Activated naive CD4-positive, alpha-beta T cell treated with anti-CD3 and anti-CD28 coated beads for 36 hours (primary cell): ENCODE measurements around the gene IKBKG. TPM values are rescaled to one million over a fixed set of nuclear protein-coding genes. Genes with fewer than 3 reads are reported as not detected.
"Not testable (repeated sequence)": the region's sequence is repeated elsewhere in the genome, so short reads cannot be mapped to it uniquely, and the experiment has no call there.

Experiments used
- CTCF ChIA-PET: fragments of 350-600 bp; sonication (Branson Sonifier 250); formaldehyde crosslinking; loops from one replicate; lab custom pipeline; 2021; ENCODE audit warnings: antibody characterized with exemption; lab: Charles Lee
- DNase-seq: peaks from one replicate; pipeline ENCODE4 v3.0.0-alpha.2; 2020
- H3K27ac Mint-ChIP-seq: one replicate; pipeline ENCODE4 v1.8.0; 2021; ENCODE audit warnings: mild to moderate bottlenecking, mixed read lengths
- H3K27me3 Mint-ChIP-seq: one replicate; pipeline ENCODE4 v1.8.0; 2021; ENCODE audit warnings: low read depth, mixed read lengths
- H3K36me3 Mint-ChIP-seq: one replicate; pipeline ENCODE4 v1.8.0; 2021; ENCODE audit warnings: low read depth, mixed read lengths
- H3K4me1 Mint-ChIP-seq: one replicate; pipeline ENCODE4 v1.8.0; 2021; ENCODE audit warnings: low read depth, mixed read lengths
- H3K4me3 Mint-ChIP-seq: one replicate; pipeline ENCODE4 v1.8.0; 2021; ENCODE audit warnings: mild to moderate bottlenecking, moderate library complexity, mixed read lengths
- H3K9me3 Mint-ChIP-seq: one replicate; pipeline ENCODE4 v1.8.0; 2021; ENCODE audit warnings: mixed read lengths
- intact Hi-C: fragments of 100-400 bp; cut with micrococcal nuclease; formaldehyde crosslinking; loops from one replicate; pipeline ENCODE4 v1.15.1; 2023
- total RNA-seq, 2 experiments: library from RNA; stranded (reverse); gene quantifications; one replicate each; pipeline ENCODE4 v1.2.3, GENCODE V29; 2021

IKBKG gene
- total RNA-seq, 2 experiments from 2014 or later, result 42.2 to 42.6 TPM

DNA sequence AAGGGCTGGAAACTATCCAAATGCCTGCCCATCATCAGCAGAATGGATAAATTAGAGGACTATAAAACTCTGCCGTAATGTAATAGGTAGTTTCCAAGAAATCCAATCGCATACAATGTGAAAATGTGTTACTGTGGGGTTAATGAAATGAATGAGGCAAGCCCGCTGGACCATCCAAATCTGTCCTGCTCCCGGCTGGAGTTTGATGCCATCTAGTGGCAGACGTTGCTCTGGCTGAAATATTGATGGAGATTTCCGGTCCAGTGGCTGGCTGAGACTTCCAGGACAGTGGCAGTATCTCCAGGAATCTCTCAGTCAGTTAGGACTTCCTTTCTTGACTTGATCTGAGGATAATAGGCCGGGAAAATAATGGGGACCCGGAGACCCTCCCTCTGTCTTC lies 35.6 kb downstream of the IKBKG start:
- CTCF ChIA-PET, H3K27me3 Mint-ChIP-seq, H3K4me1 Mint-ChIP-seq, H3K36me3 Mint-ChIP-seq, DNase-seq, H3K9me3 Mint-ChIP-seq, H3K4me3 Mint-ChIP-seq, H3K27ac Mint-ChIP-seq, intact Hi-C loops: not testable (repeated sequence)

DNA sequence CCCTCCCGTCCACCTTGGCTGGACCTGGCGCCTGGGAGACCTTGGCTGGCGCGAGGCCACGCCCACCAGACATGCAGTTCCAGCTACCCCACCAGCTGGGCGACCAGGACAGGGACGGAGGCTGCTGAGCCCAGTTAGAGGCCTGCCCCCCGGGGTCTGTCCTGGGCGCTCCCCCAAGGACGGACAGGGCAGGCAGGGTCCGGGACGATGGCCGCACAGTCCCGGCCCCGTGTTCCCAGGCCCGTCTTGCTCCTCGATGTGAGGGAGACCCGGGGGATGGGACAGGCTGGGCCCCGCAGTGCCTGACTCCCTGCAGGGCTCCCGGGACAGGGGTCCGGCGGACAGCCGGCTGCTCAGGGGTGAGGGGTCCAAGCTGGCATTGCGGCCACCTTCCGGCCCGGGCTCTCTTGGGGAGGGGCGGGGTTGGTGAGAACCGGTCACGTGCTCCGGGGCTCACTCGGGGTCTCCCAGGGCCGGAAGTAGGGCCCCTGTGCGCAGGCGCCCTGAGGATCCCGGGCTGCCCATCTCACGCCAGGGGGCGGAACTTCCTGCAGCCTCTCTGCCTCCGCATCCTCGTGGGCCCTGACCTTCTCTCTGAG lies 37.3 kb downstream of the IKBKG start, which contains the start of gene CTAG1A:
CTAG1A (plus strand) TSS at position 549 of the 599 bp plus-strand sequence. CDS start 74 bp downstream, outside the sequence.
- intact Hi-C loops, H3K27me3 Mint-ChIP-seq, CTCF ChIA-PET: not testable (repeated sequence)

GRCh38 chrX:154590415-154590814 lies 43.0 kb downstream of the IKBKG start:
- DNase-seq, H3K9me3 Mint-ChIP-seq, intact Hi-C loops, H3K36me3 Mint-ChIP-seq, H3K4me1 Mint-ChIP-seq, CTCF ChIA-PET, H3K27me3 Mint-ChIP-seq, H3K4me3 Mint-ChIP-seq, H3K27ac Mint-ChIP-seq: not testable (repeated sequence)

More for the DNA sequence above, 37.3 kb downstream of the IKBKG start, which contains the start of gene CTAG1A:
- not testable (repeated sequence) for H3K36me3 Mint-ChIP-seq, H3K4me1 Mint-ChIP-seq, H3K9me3 Mint-ChIP-seq, H3K4me3 Mint-ChIP-seq, DNase-seq, H3K27ac Mint-ChIP-seq

DNA sequence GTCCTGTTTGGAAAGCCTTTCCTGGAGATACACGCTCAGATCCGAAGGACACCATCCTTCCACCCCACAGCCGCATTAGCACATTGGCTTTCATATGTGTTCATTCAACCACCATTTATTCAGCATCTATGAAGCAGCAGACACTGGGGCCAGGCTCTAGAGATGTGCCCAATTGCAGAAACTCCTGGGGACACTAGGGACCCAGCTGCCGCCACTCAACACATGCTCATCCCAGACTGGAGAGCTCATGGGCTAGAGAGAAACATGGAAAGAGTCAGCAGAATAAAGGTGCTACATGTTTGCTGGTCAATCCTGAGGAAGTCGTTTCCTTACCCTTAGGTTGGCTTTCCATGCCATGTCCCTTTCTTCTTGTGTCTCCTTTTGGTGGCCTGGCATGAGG lies 45.1 kb downstream of the IKBKG start:
- no peaks in the 10 kb centered on the region for H3K9me3 Mint-ChIP-seq
- no peaks in the 10 kb centered on the region for H3K27me3 Mint-ChIP-seq
- no peak for DNase-seq
- H3K4me1 Mint-ChIP-seq, result no peaks in the 10 kb centered on the region
- H3K4me3 Mint-ChIP-seq, result no peak overlapping the region
- intact Hi-C loops, result no loop called here
- CTCF ChIA-PET, result no interaction called here
- no peak overlapping the region for H3K27ac Mint-ChIP-seq
- H3K36me3 Mint-ChIP-seq, result no peaks in the 10 kb centered on the region

DNA sequence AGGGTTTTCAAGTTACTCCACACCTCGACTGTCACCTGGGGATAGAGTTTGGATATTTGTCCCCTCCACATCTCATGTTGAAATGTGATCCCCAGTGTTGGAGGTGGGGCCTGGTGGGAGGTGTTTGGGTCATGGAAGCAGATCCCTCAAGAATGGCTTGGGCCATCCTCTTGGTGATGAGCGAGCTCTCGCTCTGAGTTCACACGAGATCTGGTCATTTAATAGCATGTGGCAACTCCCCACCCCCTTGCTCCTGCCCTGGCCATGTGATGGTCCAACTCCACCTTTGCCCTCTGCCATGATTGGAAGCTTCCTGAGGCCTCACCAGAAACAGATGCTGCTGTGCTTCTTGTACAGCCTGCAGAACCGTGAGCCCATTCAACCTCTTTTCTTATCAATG lies 45.8 kb downstream of the IKBKG start:
- intact Hi-C loops, result no loop called here
- H3K27me3 Mint-ChIP-seq, result no peaks in the 10 kb centered on the region
- H3K9me3 Mint-ChIP-seq, result no peaks in the 10 kb centered on the region
- no peak overlapping the region for H3K27ac Mint-ChIP-seq
- no peak for DNase-seq
- no peaks in the 10 kb centered on the region for H3K4me1 Mint-ChIP-seq
- H3K4me3 Mint-ChIP-seq, result no peak overlapping the region
- CTCF ChIA-PET, result no interaction called here
- no peaks in the 10 kb centered on the region for H3K36me3 Mint-ChIP-seq

- intact Hi-C loops, result no loop called here
- H3K36me3 Mint-ChIP-seq, result no peaks in the 10 kb centered on the region
- H3K27ac Mint-ChIP-seq, result no peak overlapping the region
- DNase-seq, result no peak
- H3K4me3 Mint-ChIP-seq, result no peak overlapping the region
- H3K4me1 Mint-ChIP-seq, result no peaks in the 10 kb centered on the region
- no peaks in the 10 kb centered on the region for H3K27me3 Mint-ChIP-seq
- CTCF ChIA-PET, result no interaction called here
- no peaks in the 10 kb centered on the region for H3K9me3 Mint-ChIP-seq
Observed at GRCh38 chrX:154594491-154594890, 47.1 kb downstream of the IKBKG start.

GRCh38 chrX:154595559-154596249 lies 48.3 kb downstream of the IKBKG start:
- Mint-ChIP-seq H3K27ac (no peak overlapping the region), H3K4me3 (no peak overlapping the region), H3K27me3 (no peaks in the 10 kb centered on the region), H3K4me1 (peaks cover 2% of the 10 kb centered on the region), H3K9me3 (no peaks in the 10 kb centered on the region), H3K36me3 (no peaks in the 10 kb centered on the region)
- DNase-seq, result no peak
- CTCF ChIA-PET, result no interaction called here
- intact Hi-C loops, result no loop called here

- no peak overlapping the region for H3K4me3 Mint-ChIP-seq
- H3K9me3 Mint-ChIP-seq, result no peaks in the 10 kb centered on the region
- DNase-seq, result no peak
- intact Hi-C loops, result no loop called here
- H3K4me1 Mint-ChIP-seq, result peaks cover 2% of the 10 kb centered on the region
- H3K27me3 Mint-ChIP-seq, result no peaks in the 10 kb centered on the region
- no peak overlapping the region for H3K27ac Mint-ChIP-seq
- H3K36me3 Mint-ChIP-seq, result no peaks in the 10 kb centered on the region
- CTCF ChIA-PET, result no interaction called here
Observed at GRCh38 chrX:154596290-154596929, 49.0 kb downstream of the IKBKG start.

GRCh38 chrX:154597221-154597620 lies 49.8 kb downstream of the IKBKG start:
- H3K4me3 Mint-ChIP-seq, result no peak overlapping the region
- DNase-seq, result no peak
- H3K4me1 Mint-ChIP-seq, result peaks cover 2% of the 10 kb centered on the region
- intact Hi-C loops, result no loop called here
- no peaks in the 10 kb centered on the region for H3K27me3 Mint-ChIP-seq
- no peaks in the 10 kb centered on the region for H3K9me3 Mint-ChIP-seq
- no peak overlapping the region for H3K27ac Mint-ChIP-seq
- H3K36me3 Mint-ChIP-seq, result no peaks in the 10 kb centered on the region
- CTCF ChIA-PET, result no interaction called here

- Mint-ChIP-seq H3K9me3 (no peaks in the 10 kb centered on the region), H3K27ac (no peak overlapping the region), H3K36me3 (no peaks in the 10 kb centered on the region), H3K27me3 (no peaks in the 10 kb centered on the region), H3K4me3 (no peak overlapping the region), H3K4me1 (peaks cover 2% of the 10 kb centered on the region)
- DNase-seq, result no peak
- CTCF ChIA-PET, result no interaction called here
- intact Hi-C loops, result no loop called here
Observed at GRCh38 chrX:154598656-154599055, 51.2 kb downstream of the IKBKG start.

- Mint-ChIP-seq H3K27me3 (no peaks in the 10 kb centered on the region), H3K4me1 (peaks cover 2% of the 10 kb centered on the region), H3K27ac (no peak overlapping the region), H3K4me3 (no peak overlapping the region), H3K9me3 (no peaks in the 10 kb centered on the region), H3K36me3 (no peaks in the 10 kb centered on the region)
- intact Hi-C loops, result no loop called here
- CTCF ChIA-PET, result no interaction called here
- no peak for DNase-seq
Observed at GRCh38 chrX:154599531-154599930, 52.1 kb downstream of the IKBKG start.

GRCh38 chrX:154600759-154601374 lies 53.4 kb downstream of the IKBKG start:
- Mint-ChIP-seq H3K36me3 (no peaks in the 10 kb centered on the region), H3K4me1 (peaks cover 2% of the 10 kb centered on the region), H3K9me3 (no peaks in the 10 kb centered on the region), H3K4me3 (no peak overlapping the region), H3K27me3 (no peaks in the 10 kb centered on the region), H3K27ac (no peak overlapping the region)
- DNase-seq, result no peak
- CTCF ChIA-PET, result no interaction called here
- intact Hi-C loops, result no loop called here
